ENCODE measurements around the gene DGKH. TPM values are rescaled to one million over a fixed set of nuclear protein-coding genes. Genes with fewer than 3 reads are reported as not detected.

Gene DGKH
- total and polyA plus RNA-seq, 5 donors from 2014 or later: 1.2 to 22.4 (median 2.5) TPM

GRCh38 chr13:42275506-42275905 is 227.1 kb downstream of the DGKH start:
- H3K27ac Mint-ChIP-seq: peak overlapping the region; percentile 79 to 97 (median 90)
- peaks cover 30 to 47% (median 43%) of the 10 kb centered on the region in 4 donors for H3K4me1 Mint-ChIP-seq

DNA sequence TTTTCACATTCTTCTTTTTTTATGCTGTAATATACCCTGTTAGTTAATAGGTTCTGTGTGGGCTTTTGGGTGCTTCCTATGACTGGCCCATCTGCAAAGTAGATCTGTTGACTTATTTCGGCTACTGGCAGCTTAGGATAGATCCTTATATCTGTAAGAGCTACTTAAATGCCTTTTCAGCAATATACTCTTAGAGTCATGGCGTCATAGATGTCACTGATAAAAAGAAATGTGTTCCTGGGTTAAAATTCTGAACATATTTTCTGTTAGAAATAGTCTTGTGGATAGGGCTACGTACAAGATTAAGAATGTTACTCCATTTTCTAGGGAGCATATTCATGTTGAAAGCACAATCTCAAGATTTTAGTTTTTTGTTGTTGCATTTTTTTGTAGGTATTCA is 228.2 kb downstream of the DGKH start:
- Histone ChIP-seq H3K9me3 (ENCODE audit: control insufficient read depth in 2 of 2, low read length in 2 of 2) (no peaks in the 10 kb centered on the region), H3K27ac (ENCODE audit: insufficient read depth, low read length, poor library complexity, severe bottlenecking) (peak overlapping the region; percentile 98), H3K36me3 (ENCODE audit: control insufficient read depth, insufficient read depth, low read length) (no peaks in the 10 kb centered on the region), H3K4me1 (ENCODE audit: control insufficient read depth, insufficient read depth, low read length, poor library complexity, severe bottlenecking) (peaks cover 77% of the 10 kb centered on the region), H3K4me3 (ENCODE audit: low read depth, low read length) (peak overlapping the region; percentile 89), H3K27me3 (ENCODE audit: control insufficient read depth, insufficient read depth, low read length) (no peaks in the 10 kb centered on the region)
- Mint-ChIP-seq H3K4me3 (peak overlapping the region in 3 of 4 donors; percentile 62 to 86 (median 70)), H3K27me3 (no peaks in the 10 kb centered on the region), H3K27ac (peak overlapping the region in 2 of 3 donors; percentile 78 to 85), H3K9me3 (no peaks in the 10 kb centered on the region), H3K36me3 (no peaks in the 10 kb centered on the region), H3K4me1 (peaks cover 25 to 41% (median 32%) of the 10 kb centered on the region in 4 donors)
- ATAC-seq (ENCODE audit: low read depth in 2 of 2): no peak
- no peak for DNase-seq

More at GRCh38 chr13:42275506-42275905, 227.1 kb downstream of the DGKH start:
- H3K4me3 Mint-ChIP-seq: peak overlapping the region in 3 of 4 donors; percentile 76 to 82 (median 82)
- Histone ChIP-seq H3K36me3 (ENCODE audit: control insufficient read depth, insufficient read depth, low read length) (no peaks in the 10 kb centered on the region), H3K9me3 (ENCODE audit: control insufficient read depth in 2 of 2, low read length in 2 of 2) (no peaks in the 10 kb centered on the region), H3K4me1 (ENCODE audit: control insufficient read depth, insufficient read depth, low read length, poor library complexity, severe bottlenecking) (peaks cover 74% of the 10 kb centered on the region), H3K27ac (ENCODE audit: insufficient read depth, low read length, poor library complexity, severe bottlenecking) (peak overlapping the region; percentile 98), H3K4me3 (ENCODE audit: low read depth, low read length) (peak overlapping the region; percentile 89), H3K27me3 (ENCODE audit: control insufficient read depth, insufficient read depth, low read length) (no peaks in the 10 kb centered on the region)
- no peaks in the 10 kb centered on the region for H3K9me3 Mint-ChIP-seq
- DNase-seq: peak in 2 of 3 donors; percentile 6 to 32
- H3K27me3 Mint-ChIP-seq: no peaks in the 10 kb centered on the region
- H3K36me3 Mint-ChIP-seq: no peaks in the 10 kb centered on the region
- ATAC-seq (ENCODE audit: low read depth in 2 of 2): no peak

DNA sequence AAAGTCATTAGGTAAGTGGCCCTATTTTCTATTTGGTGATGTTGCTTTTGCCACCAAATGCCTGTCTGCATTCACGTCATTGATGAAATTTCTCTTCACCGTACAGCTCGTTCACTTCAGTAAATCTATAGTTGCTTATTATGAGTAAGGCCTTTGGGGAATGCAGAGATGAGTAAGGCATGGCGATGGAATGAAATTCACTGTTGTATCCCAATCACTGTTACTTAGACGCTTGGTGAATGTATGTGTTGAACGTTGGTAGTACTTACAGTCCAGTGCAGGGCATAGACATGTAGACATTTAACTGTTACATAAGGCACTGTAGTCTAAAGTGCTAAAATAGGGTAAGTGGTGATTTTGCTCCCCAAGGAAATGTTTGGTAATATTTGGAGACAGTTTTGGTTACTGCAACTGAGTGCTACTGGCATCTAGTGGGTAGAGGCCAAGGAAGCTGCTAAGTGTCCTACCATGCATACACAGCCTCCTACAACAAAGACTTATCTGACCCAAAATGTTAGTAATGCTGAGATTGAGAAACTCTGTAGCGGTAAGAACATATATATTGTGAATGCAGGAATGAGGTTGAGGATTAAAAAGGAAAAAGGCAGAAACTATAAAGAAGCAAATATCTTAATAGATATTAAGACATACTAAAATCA is 229.3 kb downstream of the DGKH start:
- H3K36me3 Mint-ChIP-seq: no peaks in the 10 kb centered on the region
- H3K4me3 Mint-ChIP-seq: peak overlapping the region in 3 of 4 donors; percentile 61 to 86 (median 69)
- peak overlapping the region; percentile 89 for H3K4me3 ChIP-seq (ENCODE audit: low read depth, low read length)
- peak overlapping the region; percentile 48 to 87 (median 52) for H3K27ac Mint-ChIP-seq
- H3K4me1 ChIP-seq (ENCODE audit: control insufficient read depth, insufficient read depth, low read length, poor library complexity, severe bottlenecking): peaks cover 78% of the 10 kb centered on the region
- H3K9me3 ChIP-seq (ENCODE audit: control insufficient read depth in 2 of 2, low read length in 2 of 2): no peaks in the 10 kb centered on the region
- peaks cover 29 to 46% (median 37%) of the 10 kb centered on the region in 4 donors for H3K4me1 Mint-ChIP-seq
- no peak for DNase-seq
- H3K27ac ChIP-seq (ENCODE audit: insufficient read depth, low read length, poor library complexity, severe bottlenecking): peak overlapping the region; percentile 98
- no peaks in the 10 kb centered on the region for H3K27me3 Mint-ChIP-seq
- no peaks in the 10 kb centered on the region for H3K9me3 Mint-ChIP-seq
- H3K27me3 ChIP-seq (ENCODE audit: control insufficient read depth, insufficient read depth, low read length): no peaks in the 10 kb centered on the region
- no peak for ATAC-seq (ENCODE audit: low read depth in 2 of 2)
- no peaks in the 10 kb centered on the region for H3K36me3 ChIP-seq (ENCODE audit: control insufficient read depth, insufficient read depth, low read length)

DNA sequence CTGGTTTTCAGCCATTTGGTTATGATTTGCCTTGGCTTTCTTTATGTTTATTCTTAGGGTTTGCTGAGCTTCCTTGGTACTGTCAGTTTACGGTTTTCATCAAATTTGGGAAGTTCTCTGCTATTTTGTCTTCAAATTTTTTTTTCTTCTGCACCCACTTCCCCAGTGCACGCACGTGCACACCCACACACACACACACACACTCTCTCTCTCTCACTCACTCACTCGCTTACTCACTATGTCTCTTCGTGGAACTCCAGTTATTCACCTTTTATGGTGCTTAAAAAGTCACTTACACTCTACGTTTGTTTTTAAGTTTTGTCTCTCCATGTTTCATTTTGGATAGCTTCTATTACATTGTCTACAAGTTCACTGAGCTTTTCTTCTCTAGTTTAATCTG is 230.6 kb downstream of the DGKH start:
- ATAC-seq (ENCODE audit: low read depth in 2 of 2) (peak; percentile 60), DNase-seq (peak in 2 of 3 donors; percentile 33 to 68)
- H3K27me3 Mint-ChIP-seq: no peaks in the 10 kb centered on the region
- no peaks in the 10 kb centered on the region for H3K9me3 Mint-ChIP-seq
- no peaks in the 10 kb centered on the region for H3K36me3 Mint-ChIP-seq
- H3K27ac Mint-ChIP-seq: no peak overlapping the region
- peak overlapping the region; percentile 89 for H3K4me3 ChIP-seq (ENCODE audit: low read depth, low read length)
- no peaks in the 10 kb centered on the region for H3K27me3 ChIP-seq (ENCODE audit: control insufficient read depth, insufficient read depth, low read length)
- peaks cover 68% of the 10 kb centered on the region for H3K4me1 ChIP-seq (ENCODE audit: control insufficient read depth, insufficient read depth, low read length, poor library complexity, severe bottlenecking)
- peaks cover 2% of the 10 kb centered on the region for H3K36me3 ChIP-seq (ENCODE audit: control insufficient read depth, insufficient read depth, low read length)
- no peaks in the 10 kb centered on the region for H3K9me3 ChIP-seq (ENCODE audit: control insufficient read depth in 2 of 2, low read length in 2 of 2)
- H3K27ac ChIP-seq (ENCODE audit: insufficient read depth, low read length, poor library complexity, severe bottlenecking): peak overlapping the region; percentile 68
- peaks cover 37 to 47% (median 42%) of the 10 kb centered on the region in 4 donors for H3K4me1 Mint-ChIP-seq
- H3K4me3 Mint-ChIP-seq: no peak overlapping the region

DNA sequence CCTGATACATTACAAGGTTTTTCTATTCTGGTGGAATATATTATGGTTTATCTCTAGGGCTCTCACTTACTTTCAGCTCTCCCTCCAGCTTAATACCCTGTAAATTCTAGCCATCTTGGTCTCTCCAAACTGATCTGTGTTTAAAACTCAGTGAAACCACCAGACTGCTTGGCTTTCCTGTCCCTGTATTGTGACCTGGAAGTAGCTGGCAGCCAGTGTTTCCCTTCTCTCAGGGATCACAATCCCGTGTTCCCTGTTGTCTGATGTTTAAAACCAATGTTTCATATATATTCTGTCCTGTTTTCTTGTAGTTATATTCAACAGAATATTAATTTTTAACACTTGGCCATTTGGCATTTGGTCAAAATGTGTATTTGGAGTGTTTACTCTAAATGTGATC is 231.5 kb downstream of the DGKH start:
- Histone ChIP-seq H3K27ac (ENCODE audit: insufficient read depth, low read length, poor library complexity, severe bottlenecking) (peak overlapping the region; percentile 68), H3K36me3 (ENCODE audit: control insufficient read depth, insufficient read depth, low read length) (peaks cover 3% of the 10 kb centered on the region), H3K4me1 (ENCODE audit: control insufficient read depth, insufficient read depth, low read length, poor library complexity, severe bottlenecking) (peaks cover 64% of the 10 kb centered on the region), H3K27me3 (ENCODE audit: control insufficient read depth, insufficient read depth, low read length) (no peaks in the 10 kb centered on the region), H3K4me3 (ENCODE audit: low read depth, low read length) (peak overlapping the region; percentile 89), H3K9me3 (ENCODE audit: control insufficient read depth in 2 of 2, low read length in 2 of 2) (no peaks in the 10 kb centered on the region)
- Mint-ChIP-seq H3K27me3 (no peaks in the 10 kb centered on the region), H3K36me3 (no peaks in the 10 kb centered on the region), H3K4me3 (no peak overlapping the region), H3K4me1 (peaks cover 33 to 49% (median 38%) of the 10 kb centered on the region in 4 donors), H3K9me3 (no peaks in the 10 kb centered on the region), H3K27ac (no peak overlapping the region)
- DNase-seq: no peak
- ATAC-seq (ENCODE audit: low read depth in 2 of 2): no peak

DNA sequence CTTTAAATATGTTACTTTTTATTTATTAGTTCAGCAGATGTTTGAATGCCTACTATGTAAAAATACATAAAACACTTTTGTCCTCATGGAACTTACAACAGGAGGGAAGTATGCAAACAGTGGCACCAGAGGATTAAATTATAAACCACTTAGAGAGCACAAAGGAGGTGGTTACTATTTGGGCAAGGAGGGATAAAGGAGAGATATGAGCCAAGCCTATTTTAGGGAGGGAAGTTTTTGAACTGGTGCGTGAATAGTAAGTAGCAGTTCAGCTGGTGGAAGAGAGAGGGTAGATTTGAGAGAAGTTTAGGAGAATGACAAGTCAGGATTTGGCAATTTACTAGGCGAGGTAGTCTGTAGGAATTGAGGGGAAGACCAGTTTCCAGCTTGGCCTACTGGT is 232.1 kb downstream of the DGKH start:
- peaks cover 61% of the 10 kb centered on the region for H3K4me1 ChIP-seq (ENCODE audit: control insufficient read depth, insufficient read depth, low read length, poor library complexity, severe bottlenecking)
- peak overlapping the region; percentile 89 for H3K4me3 ChIP-seq (ENCODE audit: low read depth, low read length)
- H3K27ac Mint-ChIP-seq: no peak overlapping the region
- ATAC-seq (ENCODE audit: low read depth in 2 of 2) (no peak), DNase-seq (no peak)
- no peak overlapping the region for H3K27ac ChIP-seq (ENCODE audit: insufficient read depth, low read length, poor library complexity, severe bottlenecking)
- H3K4me1 Mint-ChIP-seq: peaks cover 29 to 46% (median 36%) of the 10 kb centered on the region in 4 donors
- no peaks in the 10 kb centered on the region for H3K9me3 ChIP-seq (ENCODE audit: control insufficient read depth in 2 of 2, low read length in 2 of 2)
- H3K27me3 Mint-ChIP-seq: no peaks in the 10 kb centered on the region
- peaks cover 2% of the 10 kb centered on the region for H3K36me3 Mint-ChIP-seq
- no peak overlapping the region for H3K4me3 Mint-ChIP-seq
- H3K36me3 ChIP-seq (ENCODE audit: control insufficient read depth, insufficient read depth, low read length): peaks cover 3% of the 10 kb centered on the region
- H3K27me3 ChIP-seq (ENCODE audit: control insufficient read depth, insufficient read depth, low read length): no peaks in the 10 kb centered on the region
- no peaks in the 10 kb centered on the region for H3K9me3 Mint-ChIP-seq

- no peaks in the 10 kb centered on the region for H3K27me3 Mint-ChIP-seq
- H3K36me3 Mint-ChIP-seq: peaks cover 18% of the 10 kb centered on the region
- H3K27me3 ChIP-seq (ENCODE audit: control insufficient read depth, insufficient read depth, low read length): no peaks in the 10 kb centered on the region
- peak overlapping the region in 3 of 4 donors; percentile 14 to 52 (median 19) for H3K4me3 Mint-ChIP-seq
- no peaks in the 10 kb centered on the region for H3K9me3 Mint-ChIP-seq
- no peaks in the 10 kb centered on the region for H3K9me3 ChIP-seq (ENCODE audit: control insufficient read depth in 2 of 2, low read length in 2 of 2)
- DNase-seq: no peak
- peak overlapping the region in 2 of 3 donors; percentile 13 to 15 for H3K27ac Mint-ChIP-seq
- no peak overlapping the region for H3K27ac ChIP-seq (ENCODE audit: insufficient read depth, low read length, poor library complexity, severe bottlenecking)
- peaks cover 24% of the 10 kb centered on the region for H3K36me3 ChIP-seq (ENCODE audit: control insufficient read depth, insufficient read depth, low read length)
- no peak for ATAC-seq (ENCODE audit: low read depth in 2 of 2)
- no peak overlapping the region for H3K4me3 ChIP-seq (ENCODE audit: low read depth, low read length)
- peaks cover 29 to 45% (median 35%) of the 10 kb centered on the region in 4 donors for H3K4me1 Mint-ChIP-seq
- H3K4me1 ChIP-seq (ENCODE audit: control insufficient read depth, insufficient read depth, low read length, poor library complexity, severe bottlenecking): peaks cover 39% of the 10 kb centered on the region
These were observed 235.1 kb downstream of the DGKH start for GRCh38 chr13:42283574-42283973.

- Histone ChIP-seq H3K4me1 (ENCODE audit: control insufficient read depth, insufficient read depth, low read length, poor library complexity, severe bottlenecking) (peaks cover 34% of the 10 kb centered on the region), H3K36me3 (ENCODE audit: control insufficient read depth, insufficient read depth, low read length) (peaks cover 29% of the 10 kb centered on the region), H3K9me3 (ENCODE audit: control insufficient read depth in 2 of 2, low read length in 2 of 2) (no peaks in the 10 kb centered on the region), H3K27ac (ENCODE audit: insufficient read depth, low read length, poor library complexity, severe bottlenecking) (no peak overlapping the region), H3K4me3 (ENCODE audit: low read depth, low read length) (no peak overlapping the region), H3K27me3 (ENCODE audit: control insufficient read depth, insufficient read depth, low read length) (no peaks in the 10 kb centered on the region)
- DNase-seq: no peak
- Mint-ChIP-seq H3K27ac (peak overlapping the region in 2 of 3 donors; percentile 15 to 33), H3K36me3 (peaks cover 22% of the 10 kb centered on the region), H3K9me3 (no peaks in the 10 kb centered on the region), H3K4me3 (peak overlapping the region in 2 of 4 donors; percentile 14 to 28), H3K4me1 (peaks cover 33 to 49% (median 40%) of the 10 kb centered on the region in 4 donors), H3K27me3 (no peaks in the 10 kb centered on the region)
- ATAC-seq (ENCODE audit: low read depth in 2 of 2): no peak
These were observed 235.6 kb downstream of the DGKH start for GRCh38 chr13:42284068-42284467.

Measured in CD4-positive, CD25-positive, alpha-beta regulatory T cell (primary cell).